Activated T-cell treated with anti-CD3 and anti-CD28 coated beads for 4 hours (primary cell): ENCODE data around the gene NIPBL.
"Not testable (repeated sequence)": the region's sequence is repeated elsewhere in the genome, so short reads cannot be mapped to it uniquely, and the experiment has no call there.

Experiments used
- DNase-seq: peaks from one replicate; pipeline ENCODE4 v3.0.0-alpha.2; 2020

The NIPBL gene

DNA sequence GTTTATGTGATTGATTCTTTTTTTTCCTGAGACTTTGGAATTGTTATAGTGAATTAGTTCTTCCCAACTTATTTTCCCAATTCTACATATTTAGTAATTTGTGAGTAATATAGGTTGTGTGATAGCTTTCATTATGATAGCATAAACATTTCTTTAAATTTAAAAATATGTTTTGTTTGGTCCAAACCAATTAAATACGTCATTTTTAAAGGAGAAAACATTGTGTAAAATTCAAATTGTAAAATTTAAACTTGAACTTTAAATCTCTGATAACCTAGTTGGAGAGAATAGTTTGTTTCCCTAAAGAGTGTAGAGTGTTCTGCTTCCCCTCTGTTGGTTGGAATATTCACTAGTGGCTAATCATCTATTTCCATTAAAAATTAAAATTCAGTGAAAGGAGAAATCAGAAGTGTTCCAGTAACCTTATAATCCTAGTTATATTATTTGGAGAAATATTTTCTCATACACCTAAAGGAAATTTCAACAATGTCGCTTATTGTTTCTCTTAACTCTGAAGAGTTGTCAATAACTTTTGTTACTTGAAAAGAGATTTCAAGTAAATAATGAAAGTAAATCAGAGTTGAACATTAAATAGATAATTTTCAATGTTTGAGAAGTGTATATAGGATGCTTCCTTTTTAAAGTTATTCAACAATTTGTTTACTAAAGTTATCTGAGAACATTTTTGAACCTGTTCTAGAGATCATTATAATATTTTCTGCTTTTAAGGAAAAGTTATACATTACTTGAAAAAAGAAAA is 2.9 kb downstream of the NIPBL start:
- no peak for DNase-seq

DNA sequence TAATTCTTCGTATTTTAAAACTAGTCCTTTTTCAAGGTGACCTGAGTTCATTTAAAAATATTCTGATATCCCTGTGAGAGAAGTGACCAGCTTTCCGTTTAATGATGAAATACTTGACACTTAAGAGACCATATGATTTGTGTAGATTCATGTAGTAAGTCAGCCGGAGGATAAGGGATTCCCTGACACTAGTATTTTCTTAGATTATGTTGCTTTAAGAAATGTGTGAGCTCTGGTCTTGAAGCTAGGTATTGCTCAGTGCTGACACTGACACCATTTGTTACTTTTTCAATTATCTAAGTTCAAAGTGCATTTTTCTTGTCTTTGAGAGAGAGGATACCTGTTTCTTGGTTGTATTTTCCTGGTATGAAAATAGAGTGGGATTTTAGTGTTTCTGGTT is 4.2 kb downstream of the NIPBL start:
- no peak for DNase-seq

DNA sequence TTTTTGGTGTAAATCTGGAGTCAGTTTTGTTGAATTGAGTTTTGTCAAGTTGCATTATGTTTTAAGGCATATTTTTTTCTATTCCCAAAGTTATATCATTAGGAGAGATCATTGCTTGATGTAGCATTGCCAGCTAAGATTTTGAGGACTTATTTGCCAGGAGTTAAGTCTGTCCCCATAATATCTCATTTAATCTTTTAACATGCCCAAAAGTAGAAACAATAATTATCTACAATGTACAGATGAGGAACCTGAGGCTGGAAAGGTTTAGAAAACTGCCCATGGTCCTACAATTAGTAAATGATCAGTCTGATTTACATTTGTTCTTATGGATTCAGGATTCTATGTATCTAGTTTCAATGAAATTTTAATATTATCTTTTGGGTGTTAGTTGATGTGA is 4.7 kb downstream of the NIPBL start:
- DNase-seq: no peak

DNA sequence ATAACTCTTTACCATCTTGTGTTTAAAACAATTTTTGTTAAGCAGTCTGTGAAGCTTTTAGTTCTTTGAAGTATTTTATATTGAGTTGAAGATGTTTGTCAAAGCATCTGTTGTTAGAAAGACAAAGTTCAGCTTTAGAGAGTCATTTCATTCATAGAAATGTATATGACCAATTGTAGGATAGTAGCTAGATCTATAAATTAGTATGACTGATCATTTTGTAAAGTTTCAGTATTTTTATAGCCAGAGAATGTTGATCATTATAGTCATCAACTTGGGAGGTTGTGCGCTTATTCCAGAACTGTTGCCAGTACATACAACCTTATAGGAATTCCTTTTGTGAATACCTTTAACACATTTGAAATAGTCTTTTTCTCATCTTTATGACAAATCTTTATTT is 5.2 kb downstream of the NIPBL start:
- DNase-seq: no peak

DNA sequence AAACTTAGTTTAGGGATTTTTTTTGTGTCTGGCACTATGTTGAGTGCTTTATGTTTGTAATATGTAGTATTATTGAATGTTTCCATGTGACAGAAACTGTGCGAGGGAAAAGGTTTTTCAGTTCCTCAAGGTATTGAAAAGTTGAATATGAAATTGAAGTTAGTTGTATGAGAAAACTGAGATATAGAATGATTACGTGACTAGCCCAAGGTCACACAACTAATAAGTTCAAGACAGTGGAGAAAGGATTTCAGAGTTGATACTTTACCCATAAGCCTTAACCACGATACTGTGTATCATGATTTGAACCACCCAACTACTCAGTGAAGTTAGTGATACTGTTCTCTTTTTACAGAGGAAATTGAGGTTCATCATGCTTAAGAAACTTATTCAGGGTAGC is 5.7 kb downstream of the NIPBL start:
- DNase-seq: no peak

DNA sequence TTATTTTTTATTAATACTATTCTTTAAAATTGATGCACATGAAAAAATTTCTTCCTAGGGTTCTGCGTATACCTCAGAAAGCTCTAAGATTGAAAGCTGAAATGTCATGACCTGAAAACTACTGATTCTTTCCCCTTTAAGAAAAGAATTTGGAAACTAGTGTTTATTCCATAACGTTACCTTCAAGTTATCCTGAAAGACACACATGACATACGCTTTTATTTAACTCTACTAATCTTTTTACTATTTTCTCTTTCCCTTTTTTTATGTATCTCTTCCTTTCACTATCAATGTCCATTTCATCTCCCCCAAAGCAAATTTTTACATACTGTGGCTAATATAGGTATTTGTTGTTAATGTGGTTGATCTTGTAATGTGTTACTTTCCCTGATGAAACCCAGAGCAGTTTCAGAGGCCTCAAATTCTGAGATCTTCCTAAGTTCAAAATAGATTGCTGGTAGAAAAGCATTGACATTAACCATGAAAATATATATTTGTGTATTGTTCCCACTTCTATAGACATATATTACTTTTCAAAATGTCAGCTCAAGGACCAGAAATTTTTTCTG is 7.4 kb downstream of the NIPBL start:
- no peak for DNase-seq

DNA sequence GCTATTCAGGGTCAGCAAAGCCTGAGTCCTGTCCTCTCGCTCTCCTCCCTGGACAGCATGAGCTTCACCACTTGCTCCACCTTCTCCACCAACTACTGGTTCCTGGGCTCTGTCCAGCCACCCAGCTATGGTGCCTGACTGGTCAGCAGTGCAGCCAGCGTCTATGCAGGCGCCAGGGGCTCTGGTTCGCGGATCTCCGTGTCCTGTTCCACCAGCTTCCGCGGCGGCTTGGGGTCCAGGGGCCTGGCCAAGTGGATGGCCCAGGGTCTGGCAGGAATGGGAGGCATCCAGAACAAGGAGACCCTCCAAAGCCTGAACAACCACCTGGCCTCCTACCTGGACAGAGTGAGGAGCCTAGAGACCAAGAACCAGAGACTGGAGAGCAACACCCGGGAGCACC is 8.6 kb downstream of the NIPBL start:
- DNase-seq: no peak

DNA sequence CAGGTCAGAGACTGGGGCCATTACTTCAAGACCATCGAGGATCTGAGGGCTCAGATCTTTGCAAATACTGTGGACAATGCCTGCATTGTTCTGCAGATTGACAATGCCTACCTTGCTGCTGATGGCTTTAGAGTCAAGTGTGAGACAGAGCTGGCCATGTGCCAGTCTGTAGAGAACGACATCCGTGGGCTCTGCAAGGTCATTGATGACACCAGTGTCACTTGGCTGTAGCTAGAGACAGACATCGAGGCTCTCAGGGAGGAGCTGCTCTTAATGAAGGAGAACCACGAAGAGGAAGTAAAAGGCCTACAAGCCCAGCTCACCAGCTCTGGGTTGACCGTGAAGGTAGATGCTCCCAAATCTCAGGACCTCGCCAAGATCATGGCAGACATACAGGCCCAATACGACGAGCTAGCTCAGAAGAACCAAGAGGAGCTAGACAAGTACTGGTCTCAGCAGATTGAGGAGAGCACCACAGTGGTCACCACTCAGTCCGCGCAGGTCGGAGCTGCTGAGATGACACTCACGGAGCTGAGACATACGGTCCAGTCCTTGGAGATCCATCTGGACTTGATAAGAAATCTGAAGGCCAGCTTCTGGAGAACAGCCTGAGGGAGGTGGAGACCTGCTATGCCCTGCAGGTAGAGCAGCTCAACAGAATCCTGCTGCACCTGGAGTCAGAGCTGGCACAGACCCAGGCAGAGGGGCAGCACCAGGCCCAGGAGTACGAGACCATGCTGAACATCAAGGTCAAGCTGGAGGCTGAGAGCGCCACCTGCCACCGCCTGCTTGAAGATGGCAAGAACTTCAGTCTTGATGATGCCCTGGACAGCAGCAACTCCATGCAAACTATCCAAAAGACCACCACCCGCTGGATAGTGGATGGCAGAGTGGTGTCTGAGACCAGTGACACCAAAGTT is 9.3 kb downstream of the NIPBL start:
- DNase-seq: no peak

DNA sequence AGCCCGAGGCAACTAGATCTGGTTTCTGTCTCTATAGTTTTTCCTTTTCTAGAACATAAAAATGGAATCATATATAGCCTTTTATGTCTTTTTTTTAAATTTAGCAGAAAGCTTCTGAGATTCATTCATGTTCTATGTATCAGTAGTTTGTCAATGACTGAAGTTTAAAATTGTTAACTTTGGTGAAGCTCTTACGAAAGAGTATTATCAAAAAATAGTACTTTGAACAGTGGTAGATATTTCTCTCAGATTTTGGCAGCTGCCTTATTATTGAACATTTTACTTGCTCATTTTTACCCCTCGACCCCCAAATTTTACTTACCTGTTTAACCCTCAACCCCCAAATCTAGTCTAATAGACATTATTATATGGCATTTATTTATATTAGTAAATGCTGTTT is 10.2 kb downstream of the NIPBL start:
- DNase-seq: no peak

DNA sequence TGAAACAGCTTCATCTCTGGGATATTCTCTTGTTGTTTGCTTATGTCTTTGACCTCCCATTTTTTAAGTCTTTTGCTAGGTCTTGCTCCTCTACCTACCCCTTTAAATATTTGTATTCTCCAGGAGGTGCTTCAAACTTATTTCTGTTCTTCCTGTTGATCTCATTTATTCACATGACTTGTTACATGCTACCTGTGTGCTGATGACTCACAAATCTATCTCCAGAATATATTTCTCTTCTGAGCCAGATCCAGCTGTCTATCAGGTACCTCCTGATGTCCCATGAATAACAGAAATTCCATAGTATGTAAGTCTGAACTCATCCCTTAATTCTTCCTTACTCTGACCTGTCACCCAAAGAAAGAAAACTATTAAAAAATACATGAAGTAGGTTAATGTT is 11.0 kb downstream of the NIPBL start:
- DNase-seq: no peak

DNA sequence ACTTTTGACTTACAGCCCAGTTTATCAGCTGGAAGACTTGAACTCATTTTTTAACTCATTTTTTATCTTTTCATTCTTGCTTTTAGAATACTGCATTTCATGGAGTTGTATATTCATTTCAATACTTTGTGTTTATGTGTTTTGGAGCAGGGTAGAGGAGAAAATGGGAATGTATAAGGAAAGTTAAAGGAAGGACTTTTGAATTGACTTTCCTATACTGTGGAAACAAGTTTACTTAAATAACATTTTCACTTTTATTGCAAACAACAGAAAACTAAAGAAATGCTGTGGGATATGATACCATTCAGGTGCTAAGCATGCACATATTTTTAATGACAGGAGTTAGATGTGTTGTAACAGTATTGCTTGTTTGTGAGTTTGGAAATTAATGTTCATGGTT is 11.7 kb downstream of the NIPBL start:
- DNase-seq: no peak

DNA sequence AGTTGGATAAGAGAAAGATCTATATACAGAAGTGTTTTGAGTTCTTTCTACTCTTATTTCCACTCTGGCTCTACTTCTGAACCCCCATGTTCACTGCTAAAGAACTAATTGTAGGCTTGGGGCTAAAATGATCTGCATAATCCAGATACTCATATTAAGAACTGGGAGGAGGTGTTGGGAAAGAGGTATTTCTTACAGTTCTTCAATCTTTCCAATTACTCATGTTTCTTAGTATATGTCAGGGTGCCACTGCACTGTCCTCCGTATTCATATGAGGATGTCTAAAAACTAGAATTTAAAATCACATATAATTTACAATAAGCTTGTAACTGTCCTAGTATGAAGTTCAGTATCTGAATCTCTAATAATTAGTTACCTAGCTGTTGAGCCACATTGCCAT is 12.7 kb downstream of the NIPBL start:
- no peak for DNase-seq

DNA sequence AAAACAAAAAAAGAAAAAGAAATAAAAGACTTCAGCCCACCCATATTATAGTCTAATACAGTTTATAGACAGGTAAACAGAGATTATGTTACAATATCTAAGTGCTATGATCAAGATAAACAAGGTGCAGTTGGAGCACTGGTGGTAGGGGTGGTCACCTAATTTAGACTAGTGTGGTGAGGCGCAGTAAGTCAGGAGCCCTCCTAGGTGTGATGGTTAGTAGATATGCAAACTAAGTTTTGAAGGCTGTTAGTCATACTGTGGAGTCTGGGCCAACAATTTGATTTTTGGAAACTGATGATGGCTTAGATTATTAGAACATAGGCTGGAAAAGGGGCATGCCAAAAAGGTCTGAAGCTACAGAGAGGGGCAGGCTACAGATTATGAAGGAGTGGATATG is 14.7 kb downstream of the NIPBL start:
- DNase-seq: no peak

DNA sequence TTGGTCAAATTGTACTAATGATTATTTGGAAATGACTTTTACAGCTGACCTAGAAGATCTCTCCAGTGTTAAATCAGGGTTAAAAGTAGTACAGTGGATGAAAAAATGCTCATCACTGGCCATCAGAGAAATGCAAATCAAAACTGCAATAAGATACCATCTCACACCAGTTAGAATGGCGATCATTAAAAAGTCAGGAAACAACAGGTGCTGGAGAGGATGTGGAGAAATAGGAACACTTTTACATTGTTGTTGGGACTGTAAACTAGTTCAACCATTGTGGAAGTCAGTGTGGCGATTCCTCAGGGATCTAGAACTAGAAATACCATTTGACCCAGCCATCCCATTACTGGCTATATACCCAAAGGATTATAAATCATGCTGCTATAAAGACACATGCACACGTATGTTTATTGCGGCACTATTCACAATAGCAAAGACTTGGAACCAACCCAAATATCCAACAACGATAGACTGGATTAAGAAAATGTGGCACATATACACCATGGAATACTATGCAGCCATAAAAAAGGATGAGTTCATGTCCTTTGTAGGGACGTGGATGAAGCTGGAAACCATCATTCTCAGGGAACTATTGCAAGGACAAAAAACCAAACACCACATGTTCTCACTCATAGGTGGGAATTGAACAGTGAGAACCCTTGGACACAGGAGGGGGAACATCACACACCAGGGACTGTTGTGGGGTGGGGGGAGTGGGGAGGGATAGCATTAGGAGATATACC is 15.7 kb downstream of the NIPBL start:
- not testable (repeated sequence) for DNase-seq

DNA sequence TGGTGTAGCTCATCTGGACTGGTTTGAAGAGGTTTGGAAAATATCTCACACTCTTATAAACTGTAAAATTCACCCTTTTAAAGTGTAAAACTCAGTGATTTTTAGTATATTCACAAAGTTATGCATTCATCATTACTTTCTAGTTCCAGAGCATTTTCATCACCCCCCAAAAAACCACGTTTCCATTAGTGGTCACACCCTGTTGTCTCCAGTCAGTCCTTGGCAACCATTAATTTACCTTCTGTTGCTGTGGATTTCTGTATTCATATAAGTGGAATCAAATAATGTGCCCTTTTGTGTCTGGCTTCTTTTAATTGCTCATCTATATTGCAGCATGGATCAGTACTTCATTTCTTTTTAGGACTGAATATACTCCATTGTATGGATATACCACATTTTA is 18.4 kb downstream of the NIPBL start:
- DNase-seq: no peak

DNA sequence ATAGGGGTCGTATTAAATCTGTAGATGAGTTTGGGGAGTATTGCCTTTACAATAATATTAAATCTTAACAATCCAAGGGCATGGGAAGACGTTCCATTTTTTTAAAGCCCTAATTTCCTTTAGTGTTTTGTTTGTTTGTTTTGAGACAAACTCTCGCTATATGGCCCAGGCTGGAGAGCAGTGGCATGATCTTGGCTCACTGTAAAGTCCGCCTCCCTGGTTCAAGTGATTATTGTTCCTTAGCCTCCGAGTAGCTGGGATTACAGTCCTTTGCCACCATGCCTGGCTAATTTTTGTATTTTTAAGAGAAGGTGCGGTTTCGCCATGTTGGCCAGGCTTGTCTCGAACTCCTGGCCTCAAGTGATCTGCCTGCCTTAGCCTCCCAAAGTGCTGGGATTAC is 19.9 kb downstream of the NIPBL start:
- DNase-seq: no peak

DNA sequence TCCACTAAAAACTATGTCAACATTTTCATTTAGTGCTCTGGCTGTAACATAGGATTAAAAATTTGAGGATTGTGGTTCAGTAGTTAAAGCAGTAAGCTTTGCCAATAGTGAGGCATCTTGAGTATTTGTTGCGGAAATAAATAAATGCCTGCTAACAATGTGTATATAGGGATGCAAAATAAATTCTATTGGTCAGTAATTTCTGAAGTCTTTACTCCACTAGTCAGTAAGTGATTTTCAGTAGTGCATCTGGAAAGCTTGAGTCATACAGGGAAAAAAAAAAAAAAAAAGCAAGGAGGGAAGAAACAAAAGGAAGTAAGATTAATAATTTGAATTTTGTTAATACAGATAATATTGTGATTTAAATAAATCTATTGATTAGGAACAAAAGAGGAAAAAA is 21.0 kb downstream of the NIPBL start:
- DNase-seq: no peak

DNA sequence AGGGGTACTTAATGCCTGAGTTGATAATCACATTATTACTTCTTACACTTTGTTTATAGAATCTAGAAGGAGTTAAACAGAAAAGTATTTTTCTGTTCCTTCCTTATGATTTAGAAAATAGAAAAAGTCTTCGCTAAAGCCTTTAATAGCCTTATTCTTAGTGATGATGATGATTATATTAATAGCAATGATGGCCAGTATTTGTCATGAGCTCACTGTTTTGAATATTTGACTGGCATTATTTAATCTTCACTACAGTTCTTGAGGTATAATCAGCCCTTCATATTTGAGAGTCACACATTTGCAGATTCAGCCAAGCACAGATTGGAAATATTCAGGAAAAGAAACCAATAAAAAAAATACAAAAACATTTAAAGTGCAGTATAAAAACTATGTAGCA is 23.3 kb downstream of the NIPBL start:
- DNase-seq: no peak

DNA sequence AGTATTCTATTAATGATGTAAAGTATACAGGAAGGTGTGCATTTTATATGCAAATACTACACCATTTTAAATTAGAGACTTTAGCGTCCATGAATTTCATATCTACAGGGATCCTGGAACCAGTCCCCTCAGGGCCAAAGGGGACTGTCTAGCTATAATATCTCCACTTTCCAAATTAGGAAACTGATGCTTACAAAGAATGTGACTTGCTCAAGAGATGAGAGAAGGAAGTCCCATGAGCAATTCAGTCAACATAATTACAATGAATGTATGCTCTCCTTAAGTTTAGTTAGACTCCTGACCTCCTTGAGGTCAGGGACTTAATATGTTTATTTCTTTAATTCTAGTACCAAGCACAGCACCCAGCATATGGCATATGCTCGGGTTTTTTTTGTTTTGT is 23.7 kb downstream of the NIPBL start:
- DNase-seq: no peak

DNA sequence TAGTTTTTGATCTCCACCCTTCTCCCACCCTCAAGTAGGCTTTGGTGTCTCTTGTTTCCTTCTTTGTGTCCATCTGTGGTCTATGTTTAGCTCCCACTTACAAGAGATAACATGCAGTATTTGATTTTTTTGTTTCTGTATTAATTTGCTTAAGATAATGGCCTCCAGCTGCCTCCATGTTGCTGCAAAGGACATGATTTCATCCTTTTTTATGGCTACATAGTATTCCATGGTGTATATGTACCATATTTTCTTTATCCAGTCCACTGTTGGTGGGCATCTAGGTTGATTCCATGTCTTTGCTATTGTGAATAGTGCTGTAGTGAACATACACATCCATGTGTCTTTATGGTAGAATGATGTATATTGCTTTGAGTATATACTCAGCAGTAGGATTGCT is 24.5 kb downstream of the NIPBL start:
- DNase-seq: not testable (repeated sequence)

DNA sequence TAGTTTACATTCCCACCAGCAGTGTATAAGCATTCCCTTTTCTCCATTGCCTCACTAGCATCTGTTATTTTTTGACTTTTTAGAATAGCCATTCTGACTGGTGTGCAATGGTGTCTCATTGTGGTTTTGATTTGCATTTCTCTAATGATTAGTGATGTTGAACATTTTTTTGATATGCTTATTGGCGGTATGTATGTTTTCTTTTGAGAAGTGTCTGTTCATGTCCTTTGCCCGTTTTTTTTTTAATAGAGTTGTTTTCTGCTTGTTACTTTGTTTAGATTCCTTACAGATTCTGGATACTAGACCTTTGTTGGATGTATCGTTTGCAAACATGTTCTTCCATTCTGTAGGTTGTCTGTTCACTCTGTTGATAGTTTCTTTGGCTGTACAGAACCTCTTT is 25.3 kb downstream of the NIPBL start:
- DNase-seq: no peak

DNA sequence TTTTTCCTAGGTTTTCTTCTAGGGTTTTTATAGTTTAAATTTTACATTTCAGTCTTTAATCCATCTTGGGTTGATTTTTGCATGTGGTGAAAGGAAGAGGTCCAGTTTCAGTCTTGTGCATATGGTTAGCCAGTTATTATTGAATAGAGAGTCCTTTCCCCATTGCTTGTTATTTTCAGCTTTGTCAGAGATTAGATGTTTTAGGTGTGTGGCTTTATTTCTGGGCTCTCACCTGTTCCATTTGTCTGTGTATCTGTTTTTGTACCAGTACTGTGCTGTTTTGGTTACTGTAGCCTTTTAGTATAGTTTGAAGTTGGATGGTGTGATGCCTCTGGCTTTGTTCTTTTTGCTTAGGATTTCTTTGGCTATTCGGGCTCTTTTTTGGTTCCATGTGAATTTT is 25.8 kb downstream of the NIPBL start:
- no peak for DNase-seq

DNA sequence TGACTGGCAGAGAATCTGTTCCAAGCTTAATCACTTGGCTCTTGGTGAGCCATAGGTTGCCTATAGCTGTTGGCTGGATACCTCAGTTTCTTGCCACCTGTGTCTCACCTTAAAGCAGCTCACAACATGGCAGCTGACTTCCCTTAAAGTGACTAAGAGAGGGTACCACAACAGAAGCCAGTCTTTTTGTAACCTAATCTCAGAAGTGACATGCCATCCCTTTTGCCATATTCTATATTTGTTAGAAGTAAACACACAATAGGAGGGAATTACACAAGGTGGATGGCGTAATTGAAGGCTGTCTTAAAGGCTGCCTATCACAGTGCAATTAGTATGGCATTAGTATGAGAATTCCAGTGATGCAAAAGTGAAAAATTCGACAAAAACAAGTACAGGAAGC is 28.1 kb downstream of the NIPBL start:
- no peak for DNase-seq
